AG04450 (cell line): Measurements from ENCODE around the gene CDK17. TPM values are rescaled to one million over a fixed set of nuclear protein-coding genes. Genes with fewer than 3 reads are reported as not detected.

Source experiments
- CTCF ChIA-PET: fragments of 300-600, 350-600 bp; formaldehyde crosslinking; extraction: SDS; loops from one replicate; lab custom pipeline; 2022; ENCODE audit warnings: antibody characterized with exemption, inconsistent platforms; lab: Charles Lee
- POLR2A ChIA-PET: fragments of 350-600 bp; formaldehyde crosslinking; extraction: SDS; loops from one replicate; lab custom pipeline; 2021; ENCODE audit warnings: antibody characterized with exemption, inconsistent platforms; lab: Yijun Ruan, JAX
- DNase-seq: peaks from one replicate; pipeline ENCODE4 v3.0.0-alpha.2; 2011; ENCODE audit warnings: low read depth, low spot score
- H3K27ac ChIP-seq: one replicate; pipeline ENCODE4 v1.5.1; 2012; ENCODE audit warnings: low read depth, low read length, control low read depth
- H3K27me3 ChIP-seq: one replicate; pipeline ENCODE4 v1.6.0; 2012; ENCODE audit warnings: low read length; ENCODE audit not compliant: control insufficient read depth, insufficient read depth
- H3K4me3 ChIP-seq: 2 replicates; pipeline ENCODE4 v1.5.1; 2011; ENCODE audit warnings: mild to moderate bottlenecking, low read depth, low read length, control low read depth
- H3K9me3 ChIP-seq: 2 replicates; pipeline ENCODE4 v1.5.1; 2012; ENCODE audit warnings: low read length; ENCODE audit not compliant: control insufficient read depth, insufficient read depth
- CTCF ChIP-seq: IDR thresholded peaks from 2 replicates; pipeline ENCODE4 v1.5.1; 2011; ENCODE audit warnings: low read depth, low read length, control low read depth, inconsistent platforms
- polyA plus RNA-seq: library from polyadenylated mRNA; depleted of rRNA; stranded (reverse); fragments of >200 nt; gene quantifications from 2 replicates; pipeline ENCODE4 v1.2.3, GENCODE V29; 2011

Gene CDK17
- polyA plus RNA-seq, 1 experiment: 67.8 TPM

- Histone ChIP-seq H3K27ac (no peak overlapping the region), H3K27me3 (no peaks in the 10 kb centered on the region), H3K9me3 (no peaks in the 10 kb centered on the region), H3K4me3 (no peak overlapping the region)
- POLR2A ChIA-PET: no interaction called here
- CTCF ChIA-PET: interaction anchor here (0.6 kb wide), 1 partner anchor 235 kb away, joined by 4 read pairs; no protein-coding TSS in a partner anchor
- TF ChIP-seq CTCF: no peak
- DNase-seq: no peak
Observed at GRCh38 chr12:96266238-96266637, 134.0 kb downstream of the CDK17 start.

- H3K27ac ChIP-seq: no peak overlapping the region
- ChIA-PET CTCF (no interaction called here), POLR2A (no interaction called here)
- no peaks in the 10 kb centered on the region for H3K9me3 ChIP-seq
- H3K4me3 ChIP-seq: no peak overlapping the region
- no peak for TF ChIP-seq CTCF
- no peaks in the 10 kb centered on the region for H3K27me3 ChIP-seq
- DNase-seq: no peak
Observed at GRCh38 chr12:96265836-96266235, 134.4 kb downstream of the CDK17 start.

GRCh38 chr12:96265400-96265799 lies 134.8 kb downstream of the CDK17 start:
- ChIA-PET CTCF (no interaction called here), POLR2A (no interaction called here)
- no peak overlapping the region for H3K4me3 ChIP-seq
- H3K27ac ChIP-seq: no peak overlapping the region
- DNase-seq: no peak
- H3K27me3 ChIP-seq: no peaks in the 10 kb centered on the region
- no peaks in the 10 kb centered on the region for H3K9me3 ChIP-seq
- TF ChIP-seq CTCF: no peak

GRCh38 chr12:96263449-96263902 lies 136.8 kb downstream of the CDK17 start:
- H3K27me3 ChIP-seq: no peaks in the 10 kb centered on the region
- H3K9me3 ChIP-seq: no peaks in the 10 kb centered on the region
- CTCF ChIA-PET: interaction anchor here (1.2 kb wide), 1 partner anchor 253 kb away, joined by 3 read pairs; no protein-coding TSS in a partner anchor
- POLR2A ChIA-PET: no interaction called here
- no peak overlapping the region for H3K4me3 ChIP-seq
- no peak for DNase-seq
- no peak for TF ChIP-seq CTCF
- H3K27ac ChIP-seq: no peak overlapping the region

- DNase-seq: no peak
- ChIA-PET CTCF (interaction anchor here (0.6 kb wide), 1 partner anchor 253 kb away, joined by 4 read pairs; no protein-coding TSS in a partner anchor), POLR2A (no interaction called here)
- Histone ChIP-seq H3K27me3 (no peaks in the 10 kb centered on the region), H3K4me3 (no peak overlapping the region), H3K9me3 (no peaks in the 10 kb centered on the region), H3K27ac (no peak overlapping the region)
- no peak for TF ChIP-seq CTCF
Observed at GRCh38 chr12:96261557-96261956, 138.7 kb downstream of the CDK17 start.
